ENCODE measurements around the gene TRAP1.

The TRAP1 gene

GRCh38 chr16:3717235-3718018 is at the start of gene TRAP1:
Gene TRAP1 (minus strand): TSS chr16:3717524. CDS start chr16:3717508, 16 bp downstream.
- in situ Hi-C loops (cut with HindIII; ENCODE audit: low sequenced_read_pairs) = no loop called here
- peak within 1 kb of the TSS; percentile 89 for H3K4me3 ChIP-seq (ENCODE audit: low read depth, low read length)
- no peak for TF ChIP-seq CTCF (IDR thresholded peaks at IDR 0.05; ENCODE audit: low read depth, low read length, missing control alignments)
- DNase-seq (ENCODE audit: low read depth) = peak; percentile 36

- in situ Hi-C loops (cut with HindIII; ENCODE audit: low sequenced_read_pairs) = no loop called here
- H3K4me3 ChIP-seq (ENCODE audit: low read depth, low read length) = no peak overlapping the region
- DNase-seq (ENCODE audit: low read depth) = no peak
- TF ChIP-seq CTCF (IDR thresholded peaks at IDR 0.05; ENCODE audit: low read depth, low read length, missing control alignments) = no peak
Observed at GRCh38 chr16:3766177-3766576, 48.9 kb upstream of the TRAP1 start.

GRCh38 chr16:3764409-3764808 is 47.1 kb upstream of the TRAP1 start:
- in situ Hi-C loops (cut with HindIII; ENCODE audit: low sequenced_read_pairs) = no loop called here
- no peak for TF ChIP-seq CTCF (IDR thresholded peaks at IDR 0.05; ENCODE audit: low read depth, low read length, missing control alignments)

GRCh38 chr16:3762107-3762750 is 44.9 kb upstream of the TRAP1 start:
- TF ChIP-seq CTCF (IDR thresholded peaks at IDR 0.05; ENCODE audit: low read depth, low read length, missing control alignments) = no peak

More at GRCh38 chr16:3764409-3764808, 47.1 kb upstream of the TRAP1 start:
- no peak overlapping the region for H3K4me3 ChIP-seq (ENCODE audit: low read depth, low read length)
- DNase-seq (ENCODE audit: low read depth) = no peak

GRCh38 chr16:3761375-3762106 is 44.2 kb upstream of the TRAP1 start:
- H3K4me3 ChIP-seq (ENCODE audit: low read depth, low read length) = no peak overlapping the region
- in situ Hi-C loops (cut with HindIII; ENCODE audit: low sequenced_read_pairs) = no loop called here
- TF ChIP-seq CTCF (IDR thresholded peaks at IDR 0.05; ENCODE audit: low read depth, low read length, missing control alignments) = no peak
- DNase-seq (ENCODE audit: low read depth) = no peak

More at GRCh38 chr16:3762107-3762750, 44.9 kb upstream of the TRAP1 start:
- in situ Hi-C loops (cut with HindIII; ENCODE audit: low sequenced_read_pairs) = no loop called here
- DNase-seq (ENCODE audit: low read depth) = no peak
- no peak overlapping the region for H3K4me3 ChIP-seq (ENCODE audit: low read depth, low read length)

GRCh38 chr16:3760518-3760917 is 43.2 kb upstream of the TRAP1 start:
- no peak overlapping the region for H3K4me3 ChIP-seq (ENCODE audit: low read depth, low read length)
- DNase-seq (ENCODE audit: low read depth) = no peak
- TF ChIP-seq CTCF (IDR thresholded peaks at IDR 0.05; ENCODE audit: low read depth, low read length, missing control alignments) = no peak
- in situ Hi-C loops (cut with HindIII; ENCODE audit: low sequenced_read_pairs) = no loop called here

Measured in astrocyte of the cerebellum (primary cell).